ENCODE data around the gene DCAF16.

DCAF16 gene

GRCh38 chr4:17781300-17782287, 29.0 kb downstream of the DCAF16 start, which contains the start of gene FAM184B:
TSS of gene FAM184B (minus strand) at chr4:17781621. CDS start at chr4:17781299, 322 bp downstream.
- H3K4me3 ChIP-seq (ENCODE audit: low read length): peak within 1 kb of the TSS; percentile 66
- 0 out of 2 replicates have a peak, but pooled peaks cover 2% of the 10 kb centered on the region for H3K4me1 ChIP-seq (ENCODE audit: insufficient read depth, low read length)
- H3K27ac ChIP-seq (ENCODE audit: low read length): no peak within 1 kb of the TSS
- no peaks in the 10 kb centered on the region for H3K9me3 ChIP-seq (ENCODE audit: insufficient read depth, low read depth, low read length)
- H3K36me3 ChIP-seq (ENCODE audit: insufficient read depth, low read depth, low read length): no peaks in the 10 kb centered on the region
- peak within 1 kb of the TSS; percentile 30; the same call in 1 of the 2 replicates for H3K9ac ChIP-seq (ENCODE audit: low read depth, low read length)
- H3K27me3 ChIP-seq (ENCODE audit: insufficient read depth, low read length): peaks cover 52% of the 10 kb centered on the region

DNA sequence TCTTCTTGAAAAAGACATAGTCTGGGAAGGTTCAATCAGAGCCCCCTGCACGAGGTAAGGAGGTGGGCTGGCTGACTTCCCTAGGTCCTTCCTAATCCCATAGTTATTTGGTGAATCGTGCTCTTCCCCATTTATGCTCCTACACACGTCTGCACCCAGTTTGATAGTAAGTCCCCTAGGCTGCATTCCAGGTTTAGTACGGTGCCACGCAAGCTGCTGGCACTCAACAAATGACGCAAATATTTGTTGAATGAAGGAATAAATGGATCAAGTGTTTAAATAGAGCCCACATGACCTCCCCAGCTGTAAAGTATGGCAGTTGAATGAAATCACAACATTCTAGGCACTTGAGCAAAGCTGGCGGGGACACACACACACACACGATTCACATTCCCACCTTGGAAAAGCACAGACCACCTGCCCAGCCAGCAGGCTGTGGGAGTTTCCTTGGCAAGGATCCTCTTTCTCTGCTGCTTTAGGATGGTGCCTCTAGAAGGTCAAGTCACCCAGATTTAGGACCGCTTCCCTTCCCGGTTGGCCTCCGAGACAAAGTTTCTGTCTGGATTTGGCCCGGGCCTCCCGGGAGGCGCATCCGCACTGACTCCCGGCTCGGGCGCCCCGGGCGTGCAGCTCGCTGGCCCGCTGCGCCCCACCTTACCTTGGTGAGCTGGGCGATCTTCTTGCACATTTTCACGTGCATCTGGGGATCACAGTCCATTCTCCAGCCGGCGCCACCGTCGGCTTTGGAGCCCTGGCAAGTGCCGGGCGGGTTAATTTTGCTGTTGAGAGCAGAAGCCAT, 29.9 kb downstream of the DCAF16 start:
- H3K9ac ChIP-seq (ENCODE audit: low read depth, low read length): 0 out of 2 replicates have a peak overlapping the region, but pooled peaks have one; percentile 4
- H3K27ac ChIP-seq (ENCODE audit: low read length): no peak overlapping the region
- H3K4me1 ChIP-seq (ENCODE audit: insufficient read depth, low read length): 0 out of 2 replicates have a peak, but pooled peaks cover 2% of the 10 kb centered on the region
- no peaks in the 10 kb centered on the region for H3K9me3 ChIP-seq (ENCODE audit: insufficient read depth, low read depth, low read length)
- peaks cover 52% of the 10 kb centered on the region for H3K27me3 ChIP-seq (ENCODE audit: insufficient read depth, low read length)
- H3K36me3 ChIP-seq (ENCODE audit: insufficient read depth, low read depth, low read length): no peaks in the 10 kb centered on the region
- peak overlapping the region; percentile 66 for H3K4me3 ChIP-seq (ENCODE audit: low read length)

DNA sequence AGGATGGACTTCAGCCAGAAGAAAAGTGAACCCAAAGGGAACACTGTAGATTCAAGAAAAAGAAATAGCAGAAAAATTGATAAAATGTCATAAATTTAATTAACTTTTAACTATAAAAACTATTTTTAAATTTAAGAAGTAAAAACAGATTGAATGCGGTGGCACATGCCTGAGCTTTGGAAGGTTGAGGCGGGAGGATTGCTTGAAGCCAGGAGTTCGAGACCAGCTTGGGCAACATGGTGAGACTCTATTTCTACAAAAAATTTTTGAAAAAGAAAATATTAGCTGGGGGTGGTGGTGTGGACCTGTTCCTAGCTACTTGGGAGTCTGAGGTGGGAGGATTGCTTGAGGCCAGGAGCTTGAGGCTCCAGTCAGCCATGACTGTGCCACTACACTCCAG, 32.1 kb downstream of the DCAF16 start:
- H3K27ac ChIP-seq (ENCODE audit: low read length): no peak overlapping the region
- H3K27me3 ChIP-seq (ENCODE audit: insufficient read depth, low read length): peaks cover 49% of the 10 kb centered on the region
- no peak overlapping the region for H3K9ac ChIP-seq (ENCODE audit: low read depth, low read length)
- H3K4me3 ChIP-seq (ENCODE audit: low read length): no peak overlapping the region
- H3K9me3 ChIP-seq (ENCODE audit: insufficient read depth, low read depth, low read length): no peaks in the 10 kb centered on the region
- H3K36me3 ChIP-seq (ENCODE audit: insufficient read depth, low read depth, low read length): no peaks in the 10 kb centered on the region
- H3K4me1 ChIP-seq (ENCODE audit: insufficient read depth, low read length): 0 out of 2 replicates have a peak, but pooled peaks cover 2% of the 10 kb centered on the region

GRCh38 chr4:17773135-17773698, 37.3 kb downstream of the DCAF16 start:
- H3K27me3 ChIP-seq (ENCODE audit: insufficient read depth, low read length): no peaks in the 10 kb centered on the region
- H3K36me3 ChIP-seq (ENCODE audit: insufficient read depth, low read depth, low read length): no peaks in the 10 kb centered on the region
- no peaks in the 10 kb centered on the region for H3K9me3 ChIP-seq (ENCODE audit: insufficient read depth, low read depth, low read length)
- H3K27ac ChIP-seq (ENCODE audit: low read length): no peak overlapping the region
- no peaks in the 10 kb centered on the region for H3K4me1 ChIP-seq (ENCODE audit: insufficient read depth, low read length)
- no peak overlapping the region for H3K4me3 ChIP-seq (ENCODE audit: low read length)
- no peak overlapping the region for H3K9ac ChIP-seq (ENCODE audit: low read depth, low read length)

DNA sequence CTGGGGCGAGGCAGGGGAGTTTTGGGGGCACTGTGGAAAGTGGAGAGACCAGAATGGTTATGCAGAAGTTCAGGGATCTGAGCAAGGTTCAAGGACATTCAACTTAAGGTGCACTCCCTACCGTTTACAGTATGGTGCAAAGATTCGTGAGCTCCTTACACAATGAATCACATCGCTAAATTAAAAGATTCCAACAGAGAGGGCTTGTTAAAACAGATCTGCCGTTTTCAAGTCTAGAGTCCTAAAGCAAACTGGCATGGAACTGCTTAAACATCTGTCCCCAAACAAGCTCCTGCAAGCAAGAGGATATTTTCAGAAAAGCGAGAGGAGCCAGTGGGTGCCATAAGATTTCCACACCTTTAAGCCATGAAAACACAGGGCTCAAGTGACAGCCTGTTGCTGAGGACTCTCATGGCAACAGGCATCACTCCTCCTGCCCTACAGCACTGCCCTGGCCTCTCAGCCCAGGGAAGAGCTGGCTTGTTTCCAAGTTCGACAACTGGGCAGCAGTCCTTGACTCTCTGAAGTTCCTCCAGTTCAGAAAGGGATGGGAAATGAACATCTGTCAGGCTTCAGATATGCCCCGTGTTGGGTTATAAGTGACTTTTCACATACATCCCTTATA, 39.2 kb downstream of the DCAF16 start:
- H3K27ac ChIP-seq (ENCODE audit: low read length): no peak overlapping the region
- H3K4me1 ChIP-seq (ENCODE audit: insufficient read depth, low read length): no peaks in the 10 kb centered on the region
- no peak overlapping the region for H3K4me3 ChIP-seq (ENCODE audit: low read length)
- H3K9me3 ChIP-seq (ENCODE audit: insufficient read depth, low read depth, low read length): 0 out of 2 replicates have a peak, but pooled peaks cover 5% of the 10 kb centered on the region
- no peaks in the 10 kb centered on the region for H3K27me3 ChIP-seq (ENCODE audit: insufficient read depth, low read length)
- no peak overlapping the region for H3K9ac ChIP-seq (ENCODE audit: low read depth, low read length)
- H3K36me3 ChIP-seq (ENCODE audit: insufficient read depth, low read depth, low read length): no peaks in the 10 kb centered on the region

GRCh38 chr4:17770845-17771244, 39.7 kb downstream of the DCAF16 start:
- Histone ChIP-seq H3K36me3 (ENCODE audit: insufficient read depth, low read depth, low read length) (no peaks in the 10 kb centered on the region), H3K4me3 (ENCODE audit: low read length) (no peak overlapping the region), H3K9me3 (ENCODE audit: insufficient read depth, low read depth, low read length) (0 out of 2 replicates have a peak, but pooled peaks cover 5% of the 10 kb centered on the region), H3K4me1 (ENCODE audit: insufficient read depth, low read length) (no peaks in the 10 kb centered on the region), H3K27me3 (ENCODE audit: insufficient read depth, low read length) (no peaks in the 10 kb centered on the region), H3K27ac (ENCODE audit: low read length) (no peak overlapping the region), H3K9ac (ENCODE audit: low read depth, low read length) (no peak overlapping the region)

DNA sequence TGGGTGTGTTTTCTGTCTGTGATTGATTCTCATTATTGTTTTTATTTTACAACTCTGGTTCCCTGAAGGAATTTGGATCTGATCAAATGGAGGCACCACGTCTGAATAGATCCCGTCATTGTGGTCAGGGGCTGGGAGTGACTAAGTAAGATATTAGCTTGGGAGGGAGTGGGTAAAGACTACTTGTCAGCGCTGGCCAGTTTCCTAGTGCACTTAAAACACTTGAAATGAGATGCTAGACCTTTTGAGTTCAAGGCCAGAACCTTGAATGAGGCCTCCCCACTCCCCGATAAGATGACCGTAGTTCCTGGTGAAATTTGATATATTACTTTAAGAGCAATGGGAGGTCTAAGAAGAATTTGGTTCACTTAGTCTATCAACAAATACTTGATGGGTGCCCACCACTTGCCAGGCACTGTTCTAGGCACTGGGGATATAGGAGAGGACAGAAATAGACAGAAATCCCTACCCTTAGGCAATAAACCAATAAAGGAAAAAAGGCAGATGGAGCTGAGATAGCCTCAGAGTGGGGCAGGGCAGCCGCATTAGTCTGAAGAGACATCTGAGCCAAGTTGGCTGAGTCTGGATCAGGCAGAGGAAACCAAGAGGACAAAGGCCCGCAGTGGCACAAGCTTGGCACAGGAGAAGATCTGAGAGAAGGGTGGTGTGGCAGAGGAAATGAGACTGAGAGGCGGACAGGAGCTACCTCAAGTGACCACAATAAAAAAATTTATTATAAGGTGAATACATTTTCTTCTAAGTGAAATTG, 41.0 kb downstream of the DCAF16 start:
- Histone ChIP-seq H3K36me3 (ENCODE audit: insufficient read depth, low read depth, low read length) (no peaks in the 10 kb centered on the region), H3K4me1 (ENCODE audit: insufficient read depth, low read length) (no peaks in the 10 kb centered on the region), H3K4me3 (ENCODE audit: low read length) (no peak overlapping the region), H3K27me3 (ENCODE audit: insufficient read depth, low read length) (no peaks in the 10 kb centered on the region), H3K27ac (ENCODE audit: low read length) (no peak overlapping the region), H3K9me3 (ENCODE audit: insufficient read depth, low read depth, low read length) (0 out of 2 replicates have a peak, but pooled peaks cover 5% of the 10 kb centered on the region), H3K9ac (ENCODE audit: low read depth, low read length) (no peak overlapping the region)

DNA sequence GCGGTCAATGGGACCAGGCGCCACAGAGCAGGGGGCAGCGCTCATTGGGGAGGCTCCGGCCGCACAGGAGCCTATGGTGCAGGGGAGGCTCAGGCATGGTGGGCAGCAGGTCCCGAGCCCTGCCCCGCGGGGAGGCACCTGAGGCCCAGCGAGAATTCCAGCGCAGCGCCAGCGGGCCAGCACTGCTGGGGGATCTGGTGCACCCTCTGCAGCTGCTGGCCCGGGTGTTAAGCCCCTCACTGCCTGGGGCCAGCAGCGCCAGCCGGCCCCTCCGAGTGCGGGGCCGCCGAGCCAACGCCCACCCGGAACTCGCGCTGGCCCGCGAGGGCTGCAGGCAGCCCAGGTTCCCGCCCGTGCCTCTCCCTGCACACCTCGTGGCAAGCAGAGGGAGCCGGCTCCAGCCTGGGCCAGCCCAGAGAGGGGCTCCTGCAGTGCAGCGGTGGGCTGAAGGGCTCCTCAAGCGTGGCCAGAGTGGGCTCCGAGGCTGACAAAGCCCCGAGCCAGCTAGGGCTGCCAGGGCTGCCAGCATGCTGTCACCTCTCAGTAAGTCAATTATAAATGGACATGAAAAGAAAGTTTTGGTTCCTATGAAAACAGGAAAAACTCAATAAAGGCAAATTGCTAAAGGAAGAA, 43.6 kb downstream of the DCAF16 start:
- Histone ChIP-seq H3K36me3 (ENCODE audit: insufficient read depth, low read depth, low read length) (no peaks in the 10 kb centered on the region), H3K9me3 (ENCODE audit: insufficient read depth, low read depth, low read length) (0 out of 2 replicates have a peak, but pooled peaks cover 5% of the 10 kb centered on the region), H3K9ac (ENCODE audit: low read depth, low read length) (no peak overlapping the region), H3K4me1 (ENCODE audit: insufficient read depth, low read length) (no peaks in the 10 kb centered on the region), H3K27me3 (ENCODE audit: insufficient read depth, low read length) (no peaks in the 10 kb centered on the region), H3K4me3 (ENCODE audit: low read length) (no peak overlapping the region), H3K27ac (ENCODE audit: low read length) (no peak overlapping the region)

- Histone ChIP-seq H3K4me1 (ENCODE audit: insufficient read depth, low read length) (no peaks in the 10 kb centered on the region), H3K9me3 (ENCODE audit: insufficient read depth, low read depth, low read length) (0 out of 2 replicates have a peak, but pooled peaks cover 5% of the 10 kb centered on the region), H3K27me3 (ENCODE audit: insufficient read depth, low read length) (no peaks in the 10 kb centered on the region)
These were observed 44.9 kb downstream of the DCAF16 start for GRCh38 chr4:17765514-17766286.

More at GRCh38 chr4:17765514-17766286, 44.9 kb downstream of the DCAF16 start:
- Histone ChIP-seq H3K36me3 (ENCODE audit: insufficient read depth, low read depth, low read length) (no peaks in the 10 kb centered on the region), H3K4me3 (ENCODE audit: low read length) (no peak overlapping the region), H3K9ac (ENCODE audit: low read depth, low read length) (no peak overlapping the region), H3K27ac (ENCODE audit: low read length) (no peak overlapping the region)

Data from iPS-20b (cell line).